ENCODE results near the gene HTT. TPM values are rescaled to one million over a fixed set of nuclear protein-coding genes. Genes with fewer than 3 reads are reported as not detected.

HTT gene
- total and polyA plus RNA-seq, 2 of the 13 experiments (the other 11 are each of a cell fraction or from before 2014, with no cell fraction given), result 17.5 to 19.5 TPM

GRCh38 chr4:3074846-3075651 lies 568 bp downstream of the HTT start (continued):
- TF ChIP-seq KLF15 (CRISPR knock-in tag; IDR thresholded peaks at IDR 0.05; ENCODE audit: borderline replicate concordance), result no peak
- TF ChIP-seq ZNF354B (CRISPR knock-in tag; IDR thresholded peaks at IDR 0.05), result no peak
- no peak for TF ChIP-seq ZNF773 (CRISPR knock-in tag; IDR thresholded peaks at IDR 0.05; ENCODE audit: borderline replicate concordance)
- no peak for TF ChIP-seq ZNF800 (CRISPR knock-in tag; IDR thresholded peaks at IDR 0.05)
- TF ChIP-seq, protein P1, sequence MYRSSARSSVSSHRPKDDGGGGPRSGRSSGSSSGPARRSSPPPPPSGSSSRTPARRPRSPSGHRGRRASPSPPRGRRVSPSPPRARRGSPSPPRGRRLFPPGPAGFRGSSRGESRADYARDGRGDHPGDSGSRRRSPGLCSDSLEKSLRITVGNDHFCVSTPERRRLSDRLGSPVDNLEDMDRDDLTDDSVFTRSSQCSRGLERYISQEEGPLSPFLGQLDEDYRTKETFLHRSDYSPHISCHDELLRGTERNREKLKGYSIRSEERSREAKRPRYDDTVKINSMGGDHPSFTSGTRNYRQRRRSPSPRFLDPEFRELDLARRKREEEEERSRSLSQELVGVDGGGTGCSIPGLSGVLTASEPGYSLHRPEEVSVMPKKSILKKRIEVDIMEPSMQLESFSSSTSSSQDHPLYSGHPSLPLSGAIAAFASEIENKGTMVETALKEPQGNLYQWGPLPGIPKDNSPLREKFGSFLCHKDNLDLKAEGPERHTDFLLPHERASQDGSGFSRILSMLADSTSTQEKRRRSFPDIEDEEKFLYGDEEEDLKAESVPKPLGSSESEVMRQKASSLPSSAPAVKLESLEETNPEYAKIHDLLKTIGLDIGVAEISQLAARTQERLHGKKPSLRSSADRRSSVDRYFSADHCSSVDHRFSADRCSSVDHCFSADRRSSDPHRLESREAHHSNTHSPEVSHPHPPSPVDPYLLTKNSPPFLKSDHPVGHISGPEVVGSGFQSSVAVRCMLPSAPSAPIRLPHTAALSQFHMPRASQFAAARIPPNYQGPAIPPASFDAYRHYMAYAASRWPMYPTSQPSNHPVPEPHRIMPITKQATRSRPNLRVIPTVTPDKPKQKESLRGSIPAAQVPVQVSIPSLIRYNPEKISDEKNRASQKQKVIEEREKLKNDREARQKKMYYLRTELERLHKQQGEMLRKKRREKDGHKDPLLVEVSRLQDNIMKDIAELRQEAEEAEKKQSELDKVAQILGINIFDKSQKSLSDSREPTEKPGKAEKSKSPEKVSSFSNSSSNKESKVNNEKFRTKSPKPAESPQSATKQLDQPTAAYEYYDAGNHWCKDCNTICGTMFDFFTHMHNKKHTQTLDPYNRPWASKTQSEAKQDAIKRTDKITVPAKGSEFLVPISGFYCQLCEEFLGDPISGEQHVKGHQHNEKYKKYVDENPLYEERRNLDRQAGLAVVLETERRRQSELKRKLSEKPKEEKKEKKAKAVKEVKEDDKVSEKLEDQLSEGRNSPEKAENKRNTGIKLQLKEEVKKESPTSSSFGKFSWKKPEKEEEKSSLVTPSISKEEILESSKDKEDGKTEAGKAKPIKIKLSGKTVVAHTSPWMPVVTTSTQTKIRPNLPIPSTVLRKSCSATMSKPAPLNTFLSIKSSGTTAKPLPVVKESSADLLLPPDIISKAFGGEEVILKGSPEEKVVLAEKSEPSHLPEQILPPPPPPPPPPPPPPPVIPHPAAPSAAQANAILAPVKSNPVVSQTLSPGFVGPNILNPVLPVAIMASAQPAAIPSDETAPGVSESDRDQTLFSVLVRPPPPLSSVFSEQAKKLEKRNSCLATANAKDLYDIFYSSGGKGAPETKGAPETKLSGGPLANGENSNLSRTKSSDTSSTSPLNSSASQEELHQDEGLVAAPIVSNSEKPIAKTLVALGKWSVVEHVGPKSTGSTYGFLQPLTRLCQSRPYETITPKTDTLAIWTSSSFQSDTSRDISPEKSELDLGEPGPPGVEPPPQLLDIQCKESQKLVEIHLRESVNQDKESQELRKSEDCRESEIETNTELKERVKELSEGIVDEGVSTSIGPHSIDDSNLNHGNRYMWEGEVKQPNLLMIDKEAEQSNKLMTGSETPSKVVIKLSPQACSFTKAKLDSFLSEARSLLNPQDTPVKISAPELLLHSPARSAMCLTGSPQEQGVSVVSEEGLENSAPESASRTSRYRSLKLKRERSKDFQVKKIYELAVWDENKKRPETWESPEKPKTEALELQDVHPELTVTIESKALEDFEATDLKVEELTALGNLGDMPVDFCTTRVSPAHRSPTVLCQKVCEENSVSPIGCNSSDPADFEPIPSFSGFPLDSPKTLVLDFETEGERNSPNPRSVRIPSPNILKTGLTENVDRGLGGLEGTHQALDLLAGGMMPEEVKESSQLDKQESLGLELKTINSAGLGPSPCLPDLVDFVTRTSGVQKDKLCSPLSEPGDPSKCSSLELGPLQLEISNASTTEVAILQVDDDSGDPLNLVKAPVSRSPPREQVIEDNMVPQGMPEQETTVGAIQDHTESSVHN (CRISPR knock-in tag; IDR thresholded peaks at IDR 0.05), result no peak
- no peak for TF ChIP-seq MYC (CRISPR knock-in tag; IDR thresholded peaks at IDR 0.05; ENCODE audit: borderline replicate concordance)
- TF ChIP-seq ZNF124 (CRISPR knock-in tag; IDR thresholded peaks at IDR 0.05), result no peak
- TF ChIP-seq, protein P2, sequence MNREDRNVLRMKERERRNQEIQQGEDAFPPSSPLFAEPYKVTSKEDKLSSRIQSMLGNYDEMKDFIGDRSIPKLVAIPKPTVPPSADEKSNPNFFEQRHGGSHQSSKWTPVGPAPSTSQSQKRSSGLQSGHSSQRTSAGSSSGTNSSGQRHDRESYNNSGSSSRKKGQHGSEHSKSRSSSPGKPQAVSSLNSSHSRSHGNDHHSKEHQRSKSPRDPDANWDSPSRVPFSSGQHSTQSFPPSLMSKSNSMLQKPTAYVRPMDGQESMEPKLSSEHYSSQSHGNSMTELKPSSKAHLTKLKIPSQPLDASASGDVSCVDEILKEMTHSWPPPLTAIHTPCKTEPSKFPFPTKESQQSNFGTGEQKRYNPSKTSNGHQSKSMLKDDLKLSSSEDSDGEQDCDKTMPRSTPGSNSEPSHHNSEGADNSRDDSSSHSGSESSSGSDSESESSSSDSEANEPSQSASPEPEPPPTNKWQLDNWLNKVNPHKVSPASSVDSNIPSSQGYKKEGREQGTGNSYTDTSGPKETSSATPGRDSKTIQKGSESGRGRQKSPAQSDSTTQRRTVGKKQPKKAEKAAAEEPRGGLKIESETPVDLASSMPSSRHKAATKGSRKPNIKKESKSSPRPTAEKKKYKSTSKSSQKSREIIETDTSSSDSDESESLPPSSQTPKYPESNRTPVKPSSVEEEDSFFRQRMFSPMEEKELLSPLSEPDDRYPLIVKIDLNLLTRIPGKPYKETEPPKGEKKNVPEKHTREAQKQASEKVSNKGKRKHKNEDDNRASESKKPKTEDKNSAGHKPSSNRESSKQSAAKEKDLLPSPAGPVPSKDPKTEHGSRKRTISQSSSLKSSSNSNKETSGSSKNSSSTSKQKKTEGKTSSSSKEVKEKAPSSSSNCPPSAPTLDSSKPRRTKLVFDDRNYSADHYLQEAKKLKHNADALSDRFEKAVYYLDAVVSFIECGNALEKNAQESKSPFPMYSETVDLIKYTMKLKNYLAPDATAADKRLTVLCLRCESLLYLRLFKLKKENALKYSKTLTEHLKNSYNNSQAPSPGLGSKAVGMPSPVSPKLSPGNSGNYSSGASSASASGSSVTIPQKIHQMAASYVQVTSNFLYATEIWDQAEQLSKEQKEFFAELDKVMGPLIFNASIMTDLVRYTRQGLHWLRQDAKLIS (CRISPR knock-in tag; IDR thresholded peaks at IDR 0.05), result no peak
- no peak for TF ChIP-seq FOXC1 (CRISPR knock-in tag; IDR thresholded peaks at IDR 0.05; ENCODE audit: borderline replicate concordance)
- no peak for TF ChIP-seq PHB2 (IDR thresholded peaks at IDR 0.05; ENCODE audit: partially characterized antibody)
- TF ChIP-seq, protein P3, sequence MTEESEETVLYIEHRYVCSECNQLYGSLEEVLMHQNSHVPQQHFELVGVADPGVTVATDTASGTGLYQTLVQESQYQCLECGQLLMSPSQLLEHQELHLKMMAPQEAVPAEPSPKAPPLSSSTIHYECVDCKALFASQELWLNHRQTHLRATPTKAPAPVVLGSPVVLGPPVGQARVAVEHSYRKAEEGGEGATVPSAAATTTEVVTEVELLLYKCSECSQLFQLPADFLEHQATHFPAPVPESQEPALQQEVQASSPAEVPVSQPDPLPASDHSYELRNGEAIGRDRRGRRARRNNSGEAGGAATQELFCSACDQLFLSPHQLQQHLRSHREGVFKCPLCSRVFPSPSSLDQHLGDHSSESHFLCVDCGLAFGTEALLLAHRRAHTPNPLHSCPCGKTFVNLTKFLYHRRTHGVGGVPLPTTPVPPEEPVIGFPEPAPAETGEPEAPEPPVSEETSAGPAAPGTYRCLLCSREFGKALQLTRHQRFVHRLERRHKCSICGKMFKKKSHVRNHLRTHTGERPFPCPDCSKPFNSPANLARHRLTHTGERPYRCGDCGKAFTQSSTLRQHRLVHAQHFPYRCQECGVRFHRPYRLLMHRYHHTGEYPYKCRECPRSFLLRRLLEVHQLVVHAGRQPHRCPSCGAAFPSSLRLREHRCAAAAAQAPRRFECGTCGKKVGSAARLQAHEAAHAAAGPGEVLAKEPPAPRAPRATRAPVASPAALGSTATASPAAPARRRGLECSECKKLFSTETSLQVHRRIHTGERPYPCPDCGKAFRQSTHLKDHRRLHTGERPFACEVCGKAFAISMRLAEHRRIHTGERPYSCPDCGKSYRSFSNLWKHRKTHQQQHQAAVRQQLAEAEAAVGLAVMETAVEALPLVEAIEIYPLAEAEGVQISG (CRISPR knock-in tag; IDR thresholded peaks at IDR 0.05), result no peak

Measured in HepG2 (cell line).